GM12872 (cell line): Measurements from ENCODE around the gene FARS2.

ENCODE experiments used
- TF ChIP-seq, protein P1 (sequence below): IDR thresholded peaks from 3 replicates; pipeline ENCODE4 v1.5.1; 2011; ENCODE audit warnings: low read depth, mild to moderate bottlenecking, low read length, moderate library complexity; ENCODE audit not compliant: insufficient read depth

FARS2 gene

DNA sequence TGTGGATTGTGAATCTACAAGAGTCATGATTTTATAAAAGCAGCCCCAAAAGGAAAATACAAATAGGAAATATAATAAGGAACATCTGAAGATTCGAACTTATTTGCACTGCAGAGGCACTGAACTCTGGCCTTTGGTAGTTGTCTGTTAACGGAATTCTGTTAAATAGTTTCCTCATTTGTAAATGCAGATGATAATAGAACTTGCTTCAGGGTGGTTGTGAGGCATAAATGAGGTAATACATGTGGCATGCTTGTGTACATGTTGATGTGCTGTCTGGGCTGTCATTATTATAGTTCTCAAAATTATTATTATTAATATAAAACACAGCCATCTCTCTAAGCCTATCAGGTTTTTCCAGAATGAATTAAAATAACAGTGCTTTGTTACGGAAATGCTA, 443.4 kb downstream of the FARS2 start:
- TF ChIP-seq, protein P1, sequence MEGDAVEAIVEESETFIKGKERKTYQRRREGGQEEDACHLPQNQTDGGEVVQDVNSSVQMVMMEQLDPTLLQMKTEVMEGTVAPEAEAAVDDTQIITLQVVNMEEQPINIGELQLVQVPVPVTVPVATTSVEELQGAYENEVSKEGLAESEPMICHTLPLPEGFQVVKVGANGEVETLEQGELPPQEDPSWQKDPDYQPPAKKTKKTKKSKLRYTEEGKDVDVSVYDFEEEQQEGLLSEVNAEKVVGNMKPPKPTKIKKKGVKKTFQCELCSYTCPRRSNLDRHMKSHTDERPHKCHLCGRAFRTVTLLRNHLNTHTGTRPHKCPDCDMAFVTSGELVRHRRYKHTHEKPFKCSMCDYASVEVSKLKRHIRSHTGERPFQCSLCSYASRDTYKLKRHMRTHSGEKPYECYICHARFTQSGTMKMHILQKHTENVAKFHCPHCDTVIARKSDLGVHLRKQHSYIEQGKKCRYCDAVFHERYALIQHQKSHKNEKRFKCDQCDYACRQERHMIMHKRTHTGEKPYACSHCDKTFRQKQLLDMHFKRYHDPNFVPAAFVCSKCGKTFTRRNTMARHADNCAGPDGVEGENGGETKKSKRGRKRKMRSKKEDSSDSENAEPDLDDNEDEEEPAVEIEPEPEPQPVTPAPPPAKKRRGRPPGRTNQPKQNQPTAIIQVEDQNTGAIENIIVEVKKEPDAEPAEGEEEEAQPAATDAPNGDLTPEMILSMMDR, result no peak

DNA sequence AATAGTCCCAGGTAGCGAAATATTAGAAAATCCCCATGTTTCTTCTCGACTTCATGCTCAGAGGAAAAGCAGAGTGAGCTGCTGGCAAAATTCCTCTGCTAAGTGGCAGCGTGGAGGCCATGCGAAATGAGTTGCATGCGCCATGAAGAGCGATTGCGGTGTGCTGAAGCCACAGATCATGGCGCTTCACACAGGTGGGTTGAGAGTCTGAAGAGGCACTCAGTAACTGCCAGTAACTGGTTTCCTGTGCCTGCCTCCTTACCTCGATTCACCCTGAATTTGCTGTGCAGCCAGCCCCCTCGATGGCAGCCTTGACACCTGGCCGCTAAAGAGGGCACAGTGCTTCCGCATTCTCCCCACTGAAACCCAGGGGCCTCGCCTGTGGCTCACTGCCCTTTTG, 443.9 kb downstream of the FARS2 start:
- TF ChIP-seq, protein P1, result no peak

DNA sequence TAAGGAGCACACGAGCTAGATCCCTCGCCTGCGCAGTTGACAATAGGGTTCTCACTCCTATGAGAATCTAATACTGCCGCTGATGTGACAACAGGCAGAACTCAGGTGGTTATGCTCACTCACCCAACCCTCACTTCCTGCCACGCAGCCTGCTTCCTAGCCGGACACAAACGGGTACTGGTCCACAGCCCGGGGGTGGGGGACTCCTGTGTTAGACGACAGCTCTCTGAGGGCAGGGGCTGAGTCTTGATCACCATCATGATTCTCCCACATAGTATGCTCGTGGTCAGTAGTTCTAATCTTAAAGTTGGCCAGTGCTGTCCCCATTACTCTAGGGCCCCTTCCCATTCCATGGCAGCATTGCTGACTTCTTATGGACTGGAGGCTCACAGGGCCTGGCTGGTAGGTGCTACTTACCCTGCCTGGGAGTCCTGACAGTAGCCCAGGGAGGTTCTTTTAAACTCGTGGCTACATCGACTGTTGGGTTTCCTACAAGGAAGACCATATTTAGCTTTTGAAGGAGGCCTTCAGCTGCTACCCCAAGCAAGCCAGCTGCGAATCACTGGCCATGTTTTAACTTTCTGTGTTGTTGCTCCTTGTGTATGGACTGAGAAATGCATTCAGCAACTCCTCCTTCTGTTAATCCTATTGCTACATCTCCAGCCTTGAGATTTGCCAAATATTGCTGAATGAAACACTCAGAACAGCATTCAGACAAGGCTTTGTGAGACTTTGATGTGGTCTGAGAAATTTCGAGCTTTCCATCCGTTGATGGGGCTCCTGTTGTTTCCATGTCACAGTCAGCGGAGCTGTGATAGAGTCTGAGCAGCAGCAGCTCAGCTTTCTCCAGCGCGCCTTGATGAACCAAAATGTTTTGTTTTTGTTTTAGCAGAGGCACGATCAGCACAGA, 445.1 kb downstream of the FARS2 start:
- TF ChIP-seq, protein P1, result no peak

DNA sequence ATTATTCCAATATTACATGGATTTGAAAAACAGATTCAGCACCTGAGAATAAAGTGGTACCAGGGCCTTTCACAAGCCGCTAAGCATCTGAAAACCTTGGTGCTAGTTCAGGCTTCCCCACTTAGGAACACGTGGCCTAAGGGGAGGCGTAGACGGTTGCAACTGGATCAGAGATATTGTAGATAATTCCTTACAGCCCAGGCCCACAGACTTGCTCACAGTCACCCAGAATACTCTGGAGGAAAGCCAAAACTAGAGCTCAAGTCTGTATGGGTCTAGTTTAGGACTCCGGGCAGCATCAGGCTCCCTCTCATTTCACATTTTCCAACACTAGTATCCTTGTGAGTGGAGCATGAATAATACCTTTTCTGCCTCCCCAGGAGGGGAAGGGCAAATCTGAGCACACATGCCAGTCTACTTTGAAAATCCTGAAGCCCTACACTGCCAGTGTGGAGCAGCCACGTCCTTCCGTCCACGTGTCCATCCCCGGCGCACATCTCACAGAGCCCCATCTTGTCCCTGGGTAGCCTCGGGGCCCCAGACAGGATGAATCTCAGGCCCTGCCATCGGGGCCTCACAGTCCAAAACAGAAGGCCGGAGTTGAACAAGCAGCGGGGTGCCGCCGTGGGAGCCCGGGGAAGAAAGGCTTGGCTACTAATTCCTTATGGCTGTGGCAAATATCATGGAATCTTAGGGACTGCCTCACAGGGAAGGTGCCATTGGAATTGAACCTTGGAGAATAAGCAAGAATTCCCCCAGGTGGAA, 446.1 kb downstream of the FARS2 start:
- TF ChIP-seq, protein P1, result no peak

DNA sequence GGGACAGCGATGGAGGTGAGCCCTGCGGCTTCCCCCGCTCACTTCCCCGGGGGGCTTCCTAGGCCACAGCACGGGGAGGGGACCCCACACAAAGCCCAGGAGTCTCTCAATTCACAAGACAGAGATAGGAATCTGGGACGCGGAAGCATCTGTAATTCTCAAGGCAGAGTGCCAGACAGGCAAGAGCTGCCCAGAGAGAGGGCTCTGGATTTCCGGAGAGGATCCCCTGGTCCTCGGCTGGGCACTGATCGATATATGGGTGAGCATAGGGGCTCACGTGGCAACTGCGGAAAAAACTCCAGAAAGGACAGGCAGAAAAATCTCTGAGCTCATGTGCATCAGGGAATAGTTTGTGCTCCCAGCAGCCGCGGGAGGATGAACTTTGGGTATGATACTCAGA, 449.2 kb downstream of the FARS2 start:
- TF ChIP-seq, protein P1, result no peak

DNA sequence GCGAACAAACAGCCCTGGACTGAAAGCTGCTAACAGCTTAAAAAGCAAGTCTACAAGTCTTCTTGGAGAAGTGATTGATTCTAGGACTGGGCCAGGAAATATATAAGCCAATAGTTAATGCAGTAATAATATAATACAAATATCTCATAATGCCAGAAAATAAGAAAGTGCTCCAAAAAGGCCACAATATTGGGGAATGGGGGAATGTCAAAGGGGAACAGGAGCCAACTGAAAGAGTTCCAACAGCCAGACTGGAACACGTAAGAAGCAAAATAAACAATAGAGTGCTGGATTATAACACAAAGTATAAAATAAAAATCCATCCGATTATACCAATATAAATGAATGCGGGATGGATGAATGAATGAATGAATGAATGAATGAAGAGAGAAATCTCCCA, 449.6 kb downstream of the FARS2 start:
- TF ChIP-seq, protein P1, result no peak
